ENCODE data around the gene OLA1. TPM values are rescaled to one million over a fixed set of nuclear protein-coding genes. Genes with fewer than 3 reads are reported as not detected.

OLA1 gene
- total and polyA plus RNA-seq, 2 of the 13 experiments (the other 11 are each of a cell fraction or from before 2014, with no cell fraction given) = 153 to 241 TPM

GRCh38 chr2:174024524-174025270, 223.6 kb downstream of the OLA1 start:
- Histone ChIP-seq H3K4me2 (ENCODE audit: low read depth, low read length) (peak overlapping the region; percentile 94), H4K20me1 (ENCODE audit: insufficient read depth, low read length) (no peaks in the 10 kb centered on the region), H3K9ac (ENCODE audit: insufficient read depth, low read depth, low read length) (peak overlapping the region; percentile 49), H3K27ac (ENCODE audit: extremely low read length, insufficient read depth, low read length) (no peak overlapping the region), H3K36me3 (replicated peaks in 1 of 2; ENCODE audit: control insufficient read depth in 1 of 2, insufficient read depth in 2 of 2, low read length in 2 of 2) (no peaks in the 10 kb centered on the region), H3K27me3 (ENCODE audit: control insufficient read depth in 1 of 2, insufficient read depth in 2 of 2, low read length in 2 of 2) (peaks cover 0 to 3% of the 10 kb centered on the region in 2 experiments; a peak in 1 of 5 replicates), H3K4me1 (ENCODE audit: insufficient read depth, low read length) (peaks cover 36% of the 10 kb centered on the region), H2AFZ (ENCODE audit: low read length) (peak overlapping the region; percentile 73), H3K9me3 (ENCODE audit: low read length) (no peaks in the 10 kb centered on the region), H3K79me2 (ENCODE audit: insufficient read depth, low read length) (no peaks in the 10 kb centered on the region), H3K4me3 (replicated peaks in 1 of 3; ENCODE audit: insufficient read depth in 1 of 3, low read depth in 2 of 3, low read length in 3 of 3) (peak overlapping the region; percentile 32 to 70 (median 39))
- intact Hi-C loops (cut with micrococcal nuclease; ENCODE audit: unreplicated experiment) (loop anchor here (1.0 to 2.0 kb wide), 2 partner anchors 14 to 66 kb away; no protein-coding TSS in a partner anchor), in situ Hi-C loops (cut with HindIII; ENCODE audit: extremely low pct_ligation_motif_present, low pct_unique_long_range_greater_than_20kb) (loop anchor here (25.0 kb wide), 1 partner anchor 612 kb away; no protein-coding TSS in a partner anchor)
- POLR2A ChIA-PET = interaction anchor here (0.9 to 2.5 kb wide), 6 partner anchors 13 to 224 kb away, joined by 3 to 11 read pairs (median 4); partner anchors contain the start of gene OLA1
- FAIRE-seq (peak; percentile 21), DNase-seq (ENCODE audit: low spot score) (no peak), ATAC-seq (peak; percentile 52)
- CTCF ChIA-PET (ENCODE audit: low intra/inter-chr PET ratio, low total read pairs) = no interaction called here
- BruUV-seq (replicated peaks) = no TSS peak
- 2% methylated on average over 14 of the region's 14 CpGs for WGBS (ENCODE audit: low lambda C conversion rate)
- TF ChIP-seq KLF16 (CRISPR knock-in tag; IDR thresholded peaks at IDR 0.05) = no peak
- peak; percentile 19 for TF ChIP-seq ASH2L (IDR thresholded peaks at IDR 0.05; ENCODE audit: insufficient read length, low read depth, low read length)
- TF ChIP-seq ESRRA (CRISPR knock-in tag; IDR thresholded peaks at IDR 0.05; ENCODE audit: low read depth) = no peak
- peak; percentile 5; the same call in 1 of the 2 replicates for TF ChIP-seq BCL6 (CRISPR knock-in tag; IDR thresholded peaks at IDR 0.05)
- TF ChIP-seq AHDC1 (CRISPR knock-in tag; IDR thresholded peaks at IDR 0.05; ENCODE audit: borderline replicate concordance) = no peak
- TF ChIP-seq SMARCE1 (IDR thresholded peaks at IDR 0.05; ENCODE audit: borderline replicate concordance) = no peak
- TF ChIP-seq DRAP1 (CRISPR knock-in tag; IDR thresholded peaks at IDR 0.05) = no peak; the same call in 1 of the 2 replicates
- no peak for TF ChIP-seq ZNF850 (CRISPR knock-in tag; conservative IDR thresholded peaks at IDR 0.05)
- TF ChIP-seq HOXA3 (CRISPR knock-in tag; IDR thresholded peaks at IDR 0.05) = no peak
- TF ChIP-seq ARID2 (CRISPR knock-in tag; IDR thresholded peaks at IDR 0.05; ENCODE audit: borderline replicate concordance) = 0 out of 2 replicates have a peak, but pooled peaks have one; percentile 57
- no peak for TF ChIP-seq ZNF264 (CRISPR knock-in tag; IDR thresholded peaks at IDR 0.05)

Data from HepG2 (cell line).